AG09309 (cell line): ENCODE results near the gene COL5A3.

Experiments used
- DNase-seq: peaks from one replicate; pipeline ENCODE4 v3.0.0-alpha.2; 2010; ENCODE audit warnings: low read depth
- H3K4me3 ChIP-seq: 2 replicates; pipeline ENCODE4 v1.5.1; 2011; ENCODE audit warnings: mild to moderate bottlenecking, low read depth, low read length, moderate library complexity; ENCODE audit not compliant: control insufficient read depth
- CTCF ChIP-seq: IDR thresholded peaks from 2 replicates; pipeline ENCODE4 v1.5.1; 2011; ENCODE audit warnings: mild to moderate bottlenecking, low read depth, low read length, inconsistent platforms; ENCODE audit not compliant: insufficient read depth, control insufficient read depth; ENCODE audit errors: missing control alignments

COL5A3 gene

GRCh38 chr19:10021446-10021845 lies 11.1 kb upstream of the COL5A3 start:
- no peak overlapping the region for H3K4me3 ChIP-seq
- TF ChIP-seq CTCF: no peak
- DNase-seq: no peak

- no peak for DNase-seq
- no peak for TF ChIP-seq CTCF
- no peak overlapping the region for H3K4me3 ChIP-seq
Measured at GRCh38 chr19:10020851-10021250, 10.5 kb upstream of the COL5A3 start.

- no peak overlapping the region for H3K4me3 ChIP-seq
- no peak for DNase-seq
- TF ChIP-seq CTCF: no peak
Measured at GRCh38 chr19:10019246-10019645, 8.9 kb upstream of the COL5A3 start.

- no peak overlapping the region for H3K4me3 ChIP-seq
- DNase-seq: no peak
- TF ChIP-seq CTCF: no peak
Measured at GRCh38 chr19:10018786-10019185, 8.5 kb upstream of the COL5A3 start.

DNA sequence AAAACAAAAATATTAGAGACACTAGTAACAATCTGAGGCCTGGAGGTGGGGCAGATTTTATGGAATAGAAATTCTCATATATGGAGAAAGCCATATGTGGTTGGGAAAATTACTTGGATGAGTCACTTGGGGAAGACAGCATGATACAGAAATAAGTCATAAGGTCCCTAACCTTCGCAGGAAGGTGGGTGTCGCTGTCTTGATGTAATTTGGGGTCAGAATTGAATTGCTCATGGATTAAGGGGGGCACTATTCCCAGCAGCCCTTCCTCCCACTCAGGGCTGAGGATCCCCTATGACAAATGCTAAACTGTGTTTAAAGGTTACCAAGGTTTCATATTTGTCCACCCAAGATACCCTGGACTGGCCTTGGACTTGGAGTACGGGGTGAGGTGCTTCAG lies 8.0 kb upstream of the COL5A3 start:
- TF ChIP-seq CTCF: no peak
- no peak for DNase-seq
- no peak overlapping the region for H3K4me3 ChIP-seq

DNA sequence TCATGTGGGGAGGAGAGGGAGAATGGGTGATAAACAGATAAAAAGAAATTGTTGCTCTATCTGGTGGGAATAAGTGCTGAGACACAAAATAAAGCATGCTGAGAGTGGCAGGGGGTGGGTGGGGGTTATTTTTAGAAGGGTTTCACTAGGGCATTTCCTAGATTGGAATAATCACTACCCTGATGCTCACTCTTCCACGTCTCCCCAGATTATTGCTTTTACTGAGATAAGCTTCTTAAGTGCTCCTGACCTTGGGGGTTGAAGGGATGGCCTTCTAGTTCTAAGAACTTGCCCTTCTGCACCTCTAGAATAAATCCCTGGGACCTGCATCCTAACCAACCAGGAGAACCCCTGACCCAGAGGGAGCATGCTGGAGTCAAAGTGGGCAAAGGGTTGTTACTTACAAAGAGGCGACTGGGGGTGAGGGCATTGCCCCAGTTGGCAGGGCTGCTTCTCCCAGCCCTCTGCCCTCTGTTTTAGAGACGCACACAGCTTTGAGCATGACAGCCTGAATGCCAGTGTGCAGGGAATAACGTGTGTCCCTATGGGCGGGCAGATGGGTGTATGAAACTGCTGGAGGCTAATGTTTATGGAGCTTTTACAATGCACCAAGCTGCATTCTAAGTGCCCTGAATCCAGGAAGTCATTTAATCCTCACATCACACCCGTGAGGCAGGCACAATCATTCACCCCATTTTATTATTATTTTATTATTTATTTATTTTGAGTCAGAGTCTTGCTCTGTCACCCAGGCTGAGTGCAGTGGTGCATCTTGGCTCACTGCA lies 3.7 kb upstream of the COL5A3 start:
- DNase-seq: no peak
- TF ChIP-seq CTCF: no peak
- H3K4me3 ChIP-seq: no peak overlapping the region
